NB4 (cell line): ENCODE results near the gene PDE4D.

Experiments
- DNase-seq: peaks from one replicate; pipeline ENCODE4 v3.0.0; 2010; ENCODE audit warnings: low read depth
- H3K4me3 ChIP-seq: one replicate; pipeline ENCODE4 v1.5.1; 2011; ENCODE audit warnings: mild to moderate bottlenecking, low read depth, low read length, moderate library complexity
- CTCF ChIP-seq: IDR thresholded peaks from one replicate; pipeline ENCODE4 v1.5.1; 2012; ENCODE audit warnings: low read depth, low read length
- MAX ChIP-seq: IDR thresholded peaks from 2 replicates; pipeline ENCODE4 v1.6.1; 2011; ENCODE audit warnings: low read depth, low read length
- MYC ChIP-seq: IDR thresholded peaks from 2 replicates; pipeline ENCODE4 v1.6.1; 2011; ENCODE audit warnings: low read depth, low read length
- POLR2A ChIP-seq: IDR thresholded peaks from 2 replicates; pipeline ENCODE4 v1.6.1; 2011; ENCODE audit warnings: mild to moderate bottlenecking; ENCODE audit not compliant: insufficient read length; ENCODE audit errors: extremely low read depth

PDE4D gene

GRCh38 chr5:59758566-59758965, 135.0 kb downstream of the PDE4D start:
- no peak for TF ChIP-seq CTCF
- TF ChIP-seq MAX = no peak
- TF ChIP-seq POLR2A = no peak
- no peak for TF ChIP-seq MYC
- H3K4me3 ChIP-seq = no peak overlapping the region
- DNase-seq = no peak

- TF ChIP-seq MYC (no peak), CTCF (no peak), MAX (no peak), POLR2A (no peak)
- no peak for DNase-seq
- no peak overlapping the region for H3K4me3 ChIP-seq
Measured at GRCh38 chr5:59757442-59757841, 136.1 kb downstream of the PDE4D start.

GRCh38 chr5:59756373-59757035, 137.0 kb downstream of the PDE4D start:
- no peak for DNase-seq
- TF ChIP-seq MAX = no peak
- no peak for TF ChIP-seq CTCF
- TF ChIP-seq POLR2A = no peak
- no peak for TF ChIP-seq MYC
- no peak overlapping the region for H3K4me3 ChIP-seq

- TF ChIP-seq MYC (no peak), POLR2A (no peak), CTCF (no peak), MAX (no peak)
- H3K4me3 ChIP-seq = no peak overlapping the region
- DNase-seq = no peak
Measured at GRCh38 chr5:59755476-59755875, 138.1 kb downstream of the PDE4D start.

GRCh38 chr5:59753599-59753998, 139.9 kb downstream of the PDE4D start:
- no peak overlapping the region for H3K4me3 ChIP-seq
- no peak for DNase-seq
- TF ChIP-seq MAX (no peak), MYC (no peak), CTCF (no peak), POLR2A (no peak)
